DMS114 treated with DMSO at 0.1 percent for 48 hours (cell line): ENCODE data around the gene CD46.
"Not testable (repeated sequence)": the region's sequence is repeated elsewhere in the genome, so short reads cannot be mapped to it uniquely, and the experiment has no call there.

ENCODE experiments used
- DNase-seq: peaks from one replicate; lab custom pipeline; 2025; ENCODE audit not compliant: unreplicated experiment; lab: John Stamatoyannopoulos, UW

The CD46 gene

DNA sequence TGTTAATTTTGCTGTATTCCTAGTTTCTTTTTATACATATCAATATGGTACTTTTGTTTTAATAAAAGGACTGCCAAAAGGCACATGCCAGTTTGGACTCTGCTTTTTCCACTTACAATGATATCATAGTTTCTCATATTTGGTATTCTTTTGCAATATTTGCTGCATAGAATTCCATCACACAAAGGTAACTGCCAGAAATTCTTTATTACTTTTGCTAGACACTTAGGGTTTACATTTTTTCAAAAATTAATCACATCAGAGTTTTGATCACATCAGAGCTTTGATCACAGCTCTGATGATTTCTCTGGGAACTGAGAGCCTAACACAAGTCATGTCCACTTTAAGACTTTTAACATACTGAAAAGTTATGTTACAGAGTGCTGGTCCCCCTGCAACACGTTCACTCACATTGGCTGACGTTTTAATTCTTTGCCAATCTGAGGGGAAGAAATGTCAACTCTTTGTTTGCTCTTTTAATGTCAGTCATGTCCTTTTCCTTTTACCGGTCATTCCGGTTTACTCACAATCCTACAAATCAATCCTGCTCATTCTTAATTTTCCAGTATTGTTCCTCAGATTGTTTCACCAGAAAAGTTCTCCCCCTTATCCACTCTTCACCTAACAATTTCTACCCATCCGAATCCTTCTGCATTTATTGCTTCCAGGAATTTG is 1.1 kb upstream of the CD46 start:
- no peak for DNase-seq

DNA sequence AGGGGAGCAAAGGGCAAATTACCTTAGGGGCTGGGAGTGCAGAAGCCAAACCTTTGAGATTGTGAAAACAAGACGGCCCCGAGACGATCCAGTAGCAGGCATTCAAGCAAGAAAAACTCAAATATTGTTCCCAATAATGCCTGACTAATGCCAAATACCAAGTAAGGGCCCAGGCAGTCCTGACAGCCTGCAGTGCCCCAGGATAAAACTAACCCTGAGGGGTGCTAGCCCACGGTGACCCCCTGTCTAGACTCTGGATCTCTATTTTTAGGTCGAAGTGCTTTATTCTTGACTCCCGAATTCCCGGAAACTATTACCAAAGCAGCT is 428 bp upstream of the CD46 start:
- not testable (repeated sequence) for DNase-seq

DNA sequence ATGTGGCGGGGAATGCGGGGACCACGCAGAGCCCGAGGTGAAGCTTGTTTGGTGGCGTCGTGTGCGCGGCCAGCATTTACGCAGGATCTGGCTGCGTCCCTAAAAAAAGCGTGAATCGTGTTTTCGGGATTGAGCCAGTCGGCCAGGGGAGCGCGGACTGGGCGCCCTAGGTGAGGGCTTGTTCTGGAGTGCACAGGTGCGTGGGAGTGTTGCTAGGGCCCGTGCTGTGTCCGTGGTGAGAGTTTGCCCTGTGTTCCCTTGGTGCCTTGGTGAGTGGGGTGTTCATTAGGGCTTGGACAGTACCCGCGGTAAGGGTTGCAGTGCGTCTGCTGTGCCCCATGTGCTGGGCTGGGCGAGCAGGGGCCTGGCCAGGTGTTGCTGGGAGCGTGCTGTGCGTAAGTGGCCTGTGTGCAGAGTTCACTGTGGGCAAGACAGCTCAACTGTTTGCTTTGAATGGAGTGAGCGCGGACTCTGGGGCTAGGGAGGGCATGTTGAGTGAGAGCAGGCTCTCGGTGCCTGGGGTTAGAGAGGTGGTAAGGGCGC is 673 bp downstream of the CD46 start:
- no peak for DNase-seq

DNA sequence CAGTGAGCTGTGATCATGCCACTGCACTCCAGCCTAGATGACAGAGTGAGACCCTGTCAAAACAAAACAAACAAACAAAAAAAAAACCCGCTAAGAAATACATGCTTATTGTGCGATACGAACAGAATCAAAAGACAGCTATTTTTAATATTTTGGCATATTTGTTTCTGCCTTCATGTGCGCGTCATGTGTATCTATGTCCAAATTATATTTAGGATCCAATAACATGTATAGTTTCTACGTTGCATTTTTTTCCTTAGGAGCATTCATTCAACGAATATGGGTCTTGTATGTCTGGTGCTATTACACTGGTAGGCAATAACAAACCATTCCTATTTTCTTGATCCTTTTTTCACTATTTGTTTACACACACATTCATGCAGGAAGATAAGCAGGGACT is 1.8 kb downstream of the CD46 start:
- DNase-seq, result no peak

DNA sequence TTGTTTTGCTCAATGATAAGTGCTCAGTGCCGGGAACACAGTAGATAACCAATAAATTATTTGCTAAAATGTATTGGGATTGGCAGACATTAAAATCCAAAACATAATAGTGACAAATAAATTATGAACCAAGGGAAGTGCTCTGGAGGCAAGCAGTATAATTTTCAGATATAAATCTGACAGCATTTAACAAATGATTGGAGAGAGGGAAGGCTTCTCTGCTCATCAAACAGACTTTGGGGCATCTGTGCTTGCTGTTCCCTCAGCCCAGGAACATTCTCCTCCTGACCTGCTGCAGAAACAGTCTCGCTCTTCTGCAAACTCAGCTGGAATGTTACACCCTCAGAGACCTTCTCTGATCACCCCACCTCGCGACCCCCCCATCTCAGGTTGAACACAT is 2.2 kb downstream of the CD46 start:
- DNase-seq, result no peak

DNA sequence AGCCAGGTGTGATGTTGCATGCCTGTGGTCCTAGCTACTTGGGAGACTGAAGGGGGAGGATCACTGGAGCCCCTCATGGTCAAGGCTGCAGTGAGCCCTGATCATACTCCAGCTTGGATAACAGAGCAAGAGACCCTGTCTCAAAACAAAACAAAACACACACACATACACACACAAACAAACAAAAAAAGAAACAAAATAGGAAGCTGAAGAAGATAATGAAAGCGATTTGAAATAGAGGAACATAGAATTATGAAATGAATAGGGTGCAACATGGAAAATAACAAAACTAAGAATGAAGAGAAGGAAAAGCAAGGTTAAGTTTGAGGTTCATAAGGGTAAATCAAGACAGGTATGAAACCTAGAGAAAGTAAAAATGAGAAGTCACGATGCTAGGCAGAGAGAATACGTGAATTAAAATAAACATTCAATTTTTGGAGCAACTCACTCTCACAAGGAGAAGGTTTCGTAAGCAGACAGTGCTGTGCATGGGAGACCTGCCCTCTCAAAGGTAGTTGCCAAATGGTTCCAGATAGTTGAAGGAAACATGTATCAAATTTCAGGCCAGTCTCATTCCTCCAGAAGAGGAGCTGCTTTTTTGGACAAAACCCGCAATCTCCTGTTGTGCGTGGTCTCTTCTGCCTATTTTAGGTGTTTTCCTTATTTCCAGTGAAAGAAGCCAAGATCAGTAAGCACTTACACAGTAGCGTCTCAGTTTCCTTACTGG is 3.3 kb downstream of the CD46 start:
- DNase-seq, result no peak

DNA sequence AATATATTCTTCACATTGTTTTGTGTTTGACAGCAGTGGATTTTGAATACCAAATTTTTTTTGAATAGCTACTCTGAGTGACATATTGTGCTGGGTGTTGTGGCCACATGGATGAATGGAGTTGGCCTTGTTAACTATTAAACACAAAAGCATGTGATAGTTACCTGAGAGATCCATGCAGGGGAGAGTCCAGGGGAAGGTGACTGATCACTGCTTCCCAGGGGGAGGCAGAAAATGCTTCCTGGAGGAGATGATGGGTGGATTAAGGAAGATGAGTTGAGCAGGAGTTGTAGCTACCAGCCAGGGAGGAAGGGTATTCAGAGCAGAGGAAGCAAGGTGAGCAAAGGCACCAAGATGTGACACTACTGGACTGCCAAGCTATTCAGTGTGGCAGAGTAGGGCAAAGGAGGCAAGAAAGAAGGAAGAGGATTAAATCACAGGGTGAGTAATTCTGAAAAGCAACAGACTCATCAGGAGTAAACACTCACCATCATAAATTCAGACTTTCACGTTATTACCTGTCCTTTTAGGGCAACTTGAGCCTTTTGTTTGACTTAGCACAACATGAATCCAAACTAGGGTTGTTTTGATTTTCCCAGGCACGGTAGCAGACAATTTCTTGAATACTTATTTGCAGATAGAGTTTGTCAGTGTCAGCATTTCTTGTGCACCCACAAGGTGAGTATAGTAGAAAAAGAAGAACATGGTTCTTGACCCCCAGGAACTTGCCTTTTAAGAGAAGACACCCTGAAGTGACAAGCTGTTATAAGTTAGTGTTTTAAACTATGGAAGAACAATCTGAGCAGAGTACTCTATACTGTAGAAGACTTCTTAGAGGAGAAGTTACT is 4.2 kb downstream of the CD46 start:
- DNase-seq, result no peak

DNA sequence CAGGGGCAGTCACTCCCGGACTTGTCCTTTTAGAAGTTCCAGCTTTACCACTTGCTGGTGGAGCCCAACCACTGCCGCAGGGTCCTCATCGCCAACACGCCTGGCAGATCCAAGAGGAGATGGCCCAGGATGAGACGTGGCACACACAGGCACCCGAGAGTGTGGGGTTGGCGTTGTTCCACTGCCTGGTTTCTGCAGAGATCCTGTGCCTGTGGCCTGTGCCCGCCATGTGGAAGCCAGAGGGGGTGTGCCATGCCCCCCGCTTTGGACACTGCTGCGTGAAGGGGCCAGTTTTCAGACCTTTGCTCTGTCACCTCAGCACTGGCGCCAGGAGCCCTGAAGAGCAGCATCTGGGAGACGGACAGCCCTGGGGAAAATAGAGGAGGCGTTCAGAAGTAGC is 10.8 kb downstream of the CD46 start:
- no peak for DNase-seq

DNA sequence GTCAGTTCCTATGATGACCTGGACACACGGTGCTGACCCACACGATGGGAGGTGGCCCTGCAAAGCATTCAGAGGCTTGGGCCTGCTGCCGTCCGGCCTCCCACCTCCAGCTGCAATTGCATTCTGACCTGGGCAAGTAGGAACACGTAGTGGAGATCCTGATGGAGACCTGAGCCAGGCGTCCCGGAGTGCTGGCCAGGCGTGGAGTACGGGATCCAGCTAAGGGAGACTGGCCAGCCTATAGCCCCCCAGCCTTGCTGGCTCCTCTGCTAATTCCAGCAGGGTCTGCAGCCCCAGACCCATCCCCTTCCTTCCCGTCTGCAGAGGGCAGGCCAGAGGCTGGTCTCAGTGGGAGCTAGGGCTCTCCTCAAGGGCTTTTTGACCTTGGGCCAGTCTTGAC is 11.2 kb downstream of the CD46 start:
- no peak for DNase-seq

DNA sequence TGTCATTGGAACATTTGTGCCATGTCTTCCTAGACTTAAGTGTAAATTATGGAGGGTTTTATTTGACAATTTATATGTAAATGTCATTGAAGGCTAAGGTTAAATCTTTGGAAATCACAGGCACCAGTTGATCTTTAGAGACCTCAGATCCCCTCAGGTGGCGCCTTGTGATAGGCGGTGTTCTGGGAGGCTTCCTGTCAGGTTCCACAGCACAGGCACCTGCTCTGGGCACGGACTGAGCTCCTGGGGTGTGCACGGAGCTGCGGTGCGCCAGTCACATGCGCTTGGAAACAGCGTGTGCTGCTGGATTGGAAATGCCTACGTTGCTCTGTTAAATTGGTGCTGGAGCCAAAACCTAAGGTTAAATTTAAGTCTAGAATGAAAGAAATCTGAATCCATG is 12.1 kb downstream of the CD46 start:
- no peak for DNase-seq

DNA sequence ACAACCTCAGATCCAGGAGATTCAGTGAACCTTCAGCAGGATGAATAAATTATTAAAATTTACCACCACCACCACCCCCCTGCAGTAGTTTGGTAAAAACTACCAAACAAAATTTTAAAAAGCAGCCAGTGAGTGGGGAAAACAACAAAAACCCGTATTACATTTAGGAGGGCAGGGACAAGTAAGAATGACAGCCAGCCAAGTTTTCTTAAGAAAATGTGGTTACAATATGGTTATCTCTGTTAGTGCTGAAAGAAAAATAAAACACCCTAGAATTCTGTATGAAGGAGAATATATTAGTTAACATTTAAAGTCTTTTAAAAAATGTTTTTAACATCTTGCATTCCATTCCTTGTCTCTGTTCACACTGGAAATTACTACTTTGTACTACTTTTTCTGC is 14.7 kb downstream of the CD46 start:
- no peak for DNase-seq

DNA sequence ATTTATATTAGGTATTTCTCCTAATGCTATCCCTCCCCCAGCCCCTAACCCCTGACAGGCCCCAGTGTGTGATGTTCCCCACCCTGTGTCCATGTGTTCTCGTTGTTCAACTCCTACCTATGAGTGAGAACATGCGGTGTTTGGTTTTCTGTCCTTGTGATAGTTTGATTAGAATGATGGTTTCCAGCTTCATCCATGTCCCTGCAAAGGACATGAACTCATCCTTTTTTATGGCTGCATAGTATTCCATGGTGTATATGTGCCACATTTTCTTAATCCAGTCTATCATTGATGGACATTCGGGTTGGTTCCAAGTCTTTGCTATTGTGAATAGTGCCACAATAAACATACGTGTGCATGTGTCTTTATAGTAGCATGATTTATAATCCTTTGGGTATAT is 18.7 kb downstream of the CD46 start:
- DNase-seq, result not testable (repeated sequence)

DNA sequence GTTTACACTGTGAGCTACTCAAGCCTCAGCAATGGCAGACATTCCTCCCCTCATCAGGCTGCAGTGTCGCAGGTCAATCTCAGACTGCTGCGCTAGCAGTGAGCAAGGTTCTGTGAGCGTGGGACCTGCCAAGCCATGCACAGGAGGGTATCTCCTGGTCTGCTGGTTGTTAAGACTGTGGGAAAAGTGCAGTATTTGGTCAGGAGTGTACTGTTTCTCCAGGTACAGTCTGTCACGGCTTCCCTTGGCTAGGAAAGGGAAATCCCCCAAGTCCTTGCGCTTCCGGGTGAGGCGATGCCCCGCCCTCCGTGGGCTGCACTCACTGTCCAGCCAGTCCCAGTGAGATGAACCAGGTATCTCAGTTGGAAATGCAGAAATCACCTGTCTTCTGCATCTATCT is 24.2 kb downstream of the CD46 start:
- DNase-seq, result not testable (repeated sequence)

DNA sequence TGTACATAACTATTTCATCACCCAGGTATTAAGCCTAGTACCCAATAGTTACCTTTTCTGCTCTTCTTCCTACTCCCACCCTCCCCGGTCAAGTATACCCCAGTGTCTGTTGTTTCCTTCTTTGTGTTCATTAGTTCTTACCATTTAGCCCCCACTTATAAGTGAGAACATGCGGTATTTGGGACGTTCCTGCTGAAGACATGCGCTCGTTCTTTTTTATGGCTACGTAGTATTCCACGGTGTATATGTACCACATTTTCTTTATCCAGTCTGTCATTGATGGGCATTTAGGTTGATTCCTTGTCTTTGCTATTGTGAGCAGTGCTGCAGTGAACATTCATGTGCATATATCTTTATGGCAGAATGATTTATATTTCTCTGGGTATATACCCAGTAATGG is 25.6 kb downstream of the CD46 start:
- not testable (repeated sequence) for DNase-seq

DNA sequence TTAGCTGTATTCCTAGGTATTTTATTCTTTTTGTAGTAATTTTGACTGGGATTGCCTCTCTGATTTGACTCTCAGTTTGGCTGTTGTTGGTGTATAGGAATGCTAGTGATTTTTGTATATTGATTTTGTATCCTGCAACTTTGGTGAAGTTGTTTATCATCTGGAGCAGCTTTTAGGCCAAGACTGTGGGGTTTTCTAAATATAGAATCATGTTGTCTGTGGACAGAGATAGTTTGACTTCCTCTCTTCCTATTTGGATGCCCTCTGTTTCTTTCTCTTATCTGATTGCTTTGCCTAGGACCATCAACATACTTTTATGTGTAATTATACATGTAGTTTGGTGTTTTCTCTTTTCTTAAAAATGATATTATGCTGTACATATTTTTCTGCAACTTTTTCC is 27.2 kb downstream of the CD46 start:
- no peak for DNase-seq

DNA sequence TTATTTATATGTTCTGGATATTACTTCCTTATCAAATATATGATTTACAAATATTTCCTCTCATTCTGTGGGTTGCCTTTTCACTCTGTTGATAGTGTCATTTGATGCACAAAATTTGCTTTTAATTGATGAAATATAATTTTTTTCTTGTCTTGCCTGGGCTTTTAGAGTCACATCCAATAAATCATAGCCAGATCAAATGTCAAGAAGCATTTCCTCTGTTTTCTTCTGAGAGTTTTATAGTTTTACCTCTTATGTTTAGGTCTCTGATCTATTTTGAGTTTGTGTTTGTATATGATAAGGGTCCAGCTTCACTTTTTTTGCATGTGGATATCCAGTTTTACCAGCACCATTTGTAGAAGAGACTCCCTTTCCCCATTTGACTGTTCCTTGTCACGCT is 29.5 kb downstream of the CD46 start:
- no peak for DNase-seq

DNA sequence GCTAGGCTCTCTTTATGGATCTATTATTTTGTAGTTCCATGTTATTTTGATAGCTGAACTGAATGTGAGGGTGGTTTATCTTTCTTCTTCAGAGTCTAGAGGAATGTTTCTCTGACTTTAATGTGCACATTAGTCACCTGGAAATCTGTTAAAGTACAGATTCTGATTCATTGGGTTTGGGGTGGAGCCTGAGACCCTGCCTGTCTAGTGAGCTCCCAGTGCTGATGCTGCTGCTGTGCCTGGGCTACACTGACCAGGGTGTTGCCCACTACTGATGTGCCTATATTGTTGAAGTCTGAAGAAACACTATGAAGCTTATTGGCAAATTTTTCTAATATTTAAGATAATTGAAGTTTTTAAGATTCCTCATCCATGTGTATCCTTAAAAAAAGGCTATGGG is 35.9 kb downstream of the CD46 start:
- DNase-seq, result no peak

DNA sequence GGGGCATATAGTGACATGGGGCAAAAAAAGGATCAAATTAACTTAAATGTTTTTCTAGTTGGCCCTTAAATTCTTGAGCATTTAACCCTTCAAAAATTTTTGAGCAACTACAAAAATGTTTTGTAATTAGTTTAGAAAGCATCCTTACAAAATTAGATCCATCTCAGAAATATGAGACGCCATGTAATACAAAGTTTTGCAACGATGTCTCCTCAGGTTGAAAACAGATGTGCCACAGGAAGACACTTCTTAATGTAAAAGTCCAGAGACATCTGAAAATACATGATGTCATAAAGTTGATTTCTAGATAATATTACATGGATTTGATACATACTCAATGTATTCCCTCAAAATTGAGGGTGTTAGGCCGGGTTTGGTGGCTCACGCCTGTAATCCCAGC is 37.5 kb downstream of the CD46 start:
- DNase-seq, result no peak

DNA sequence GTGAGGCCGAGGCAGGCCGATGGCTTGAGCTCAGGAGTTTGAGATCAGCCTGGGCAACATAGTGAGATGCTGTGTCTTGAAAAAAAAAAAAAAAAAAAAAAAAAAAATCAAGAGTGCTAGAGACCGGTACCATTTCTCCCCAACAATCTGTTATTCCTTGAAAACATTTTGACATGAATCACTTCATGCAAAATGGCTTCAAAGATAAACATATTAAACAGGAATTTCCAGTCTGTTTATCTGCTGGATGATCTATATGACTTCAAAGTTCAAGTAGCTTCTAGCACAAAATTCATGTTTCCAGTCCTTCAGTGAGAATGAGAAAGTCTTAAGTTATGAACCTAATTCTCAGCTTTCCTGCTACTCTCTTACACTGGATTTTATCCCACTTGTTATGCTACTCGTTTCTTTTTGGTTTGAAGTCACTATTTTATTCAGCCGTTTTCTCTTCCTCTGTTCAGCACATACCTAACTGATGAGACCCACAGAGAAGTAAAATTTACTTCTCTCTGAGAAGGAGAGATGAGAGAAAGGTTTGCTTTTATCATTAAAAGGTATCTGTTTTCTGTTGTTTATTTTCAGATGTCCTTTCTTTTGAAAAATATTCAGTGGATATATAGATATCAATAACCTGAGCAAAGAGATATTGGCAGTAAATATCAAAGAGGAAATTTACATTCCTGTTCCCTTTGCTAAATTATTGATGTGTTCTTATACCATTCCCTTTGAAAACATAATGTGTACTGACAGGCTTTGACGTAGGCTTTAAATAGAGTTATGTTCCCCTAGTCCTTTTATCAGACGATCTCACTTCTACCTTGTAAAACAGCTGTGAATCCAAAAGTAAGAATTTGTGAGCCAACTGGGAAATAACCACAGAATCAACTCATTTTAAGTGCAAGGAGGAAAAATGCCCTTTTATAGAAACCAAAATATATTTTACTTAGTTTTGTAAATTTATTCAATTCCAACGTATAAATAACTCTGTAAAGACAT is 38.2 kb downstream of the CD46 start:
- no peak for DNase-seq

DNA sequence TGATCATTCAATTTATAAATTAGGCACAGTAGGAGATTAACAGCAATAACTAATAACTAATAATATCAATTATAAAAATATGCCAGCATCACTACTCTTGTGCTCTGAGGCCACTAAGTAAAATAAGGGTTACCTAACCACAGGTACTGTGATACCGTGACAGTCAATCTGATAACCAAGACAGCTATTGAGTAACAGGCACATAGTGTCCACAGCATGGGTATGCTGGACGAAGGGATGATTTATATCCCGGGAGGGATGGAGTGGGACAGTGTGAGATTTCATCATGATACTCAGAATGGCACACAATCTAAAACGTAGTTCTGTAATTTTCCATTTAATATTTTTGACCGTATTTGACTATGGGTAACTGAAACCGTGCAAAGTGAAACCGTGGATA is 39.4 kb downstream of the CD46 start:
- no peak for DNase-seq

DNA sequence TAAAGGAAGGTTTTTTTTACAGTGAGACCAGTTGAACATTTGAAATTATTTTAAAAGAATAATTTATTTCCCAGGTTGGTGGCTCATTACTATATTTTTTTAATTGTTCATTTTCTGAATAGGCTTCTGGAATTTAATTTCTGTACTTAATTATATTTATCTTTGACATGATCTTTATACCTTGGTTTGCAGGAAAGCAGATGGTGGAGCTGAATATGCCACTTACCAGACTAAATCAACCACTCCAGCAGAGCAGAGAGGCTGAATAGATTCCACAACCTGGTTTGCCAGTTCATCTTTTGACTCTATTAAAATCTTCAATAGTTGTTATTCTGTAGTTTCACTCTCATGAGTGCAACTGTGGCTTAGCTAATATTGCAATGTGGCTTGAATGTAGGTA is 41.5 kb downstream of the CD46 start:
- DNase-seq, result no peak
